ENCODE results near the gene CCSER1.
"Not testable (repeated sequence)": the region's sequence is repeated elsewhere in the genome, so short reads cannot be mapped to it uniquely, and the experiment has no call there.

The CCSER1 gene

GRCh38 chr4:91222014-91222413 lies 1094.8 kb downstream of the CCSER1 start:
- DNase-seq: no peak

- DNase-seq: no peak
Measured at GRCh38 chr4:91226867-91227266, 1099.7 kb downstream of the CCSER1 start.

- no peak for DNase-seq
Measured at GRCh38 chr4:91228659-91229058, 1101.5 kb downstream of the CCSER1 start.

- DNase-seq: no peak
Measured at GRCh38 chr4:91233164-91233563, 1106.0 kb downstream of the CCSER1 start.

GRCh38 chr4:91243132-91243531 lies 1115.9 kb downstream of the CCSER1 start:
- DNase-seq: no peak

- DNase-seq: no peak
Measured at GRCh38 chr4:91256043-91256442, 1128.8 kb downstream of the CCSER1 start.

- DNase-seq: no peak
Measured at GRCh38 chr4:91256751-91257150, 1129.6 kb downstream of the CCSER1 start.

GRCh38 chr4:91257721-91258120 lies 1130.5 kb downstream of the CCSER1 start:
- no peak for DNase-seq

- no peak for DNase-seq
Measured at GRCh38 chr4:91258326-91258725, 1131.1 kb downstream of the CCSER1 start.

GRCh38 chr4:91267543-91267942 lies 1140.3 kb downstream of the CCSER1 start:
- DNase-seq: no peak

- DNase-seq: not testable (repeated sequence)
Measured at GRCh38 chr4:91268481-91268880, 1141.3 kb downstream of the CCSER1 start.

GRCh38 chr4:91268913-91269312 lies 1141.7 kb downstream of the CCSER1 start:
- no peak for DNase-seq

- no peak for DNase-seq
Measured at GRCh38 chr4:91279899-91280298, 1152.7 kb downstream of the CCSER1 start.

- DNase-seq: no peak
Measured at GRCh38 chr4:91280551-91281290, 1153.5 kb downstream of the CCSER1 start.

GRCh38 chr4:91282217-91282616 lies 1155.0 kb downstream of the CCSER1 start:
- no peak for DNase-seq

- DNase-seq: no peak
Measured at GRCh38 chr4:91283726-91284230, 1156.6 kb downstream of the CCSER1 start.

GRCh38 chr4:91284480-91284879 lies 1157.3 kb downstream of the CCSER1 start:
- DNase-seq: no peak

- DNase-seq: no peak
Measured at GRCh38 chr4:91285487-91285886, 1158.3 kb downstream of the CCSER1 start.

GRCh38 chr4:91288702-91289311 lies 1161.6 kb downstream of the CCSER1 start:
- DNase-seq: no peak

GRCh38 chr4:91298156-91298700 lies 1171.0 kb downstream of the CCSER1 start:
- DNase-seq: no peak

GRCh38 chr4:91298824-91299223 lies 1171.6 kb downstream of the CCSER1 start:
- no peak for DNase-seq

GRCh38 chr4:91302120-91302519 lies 1174.9 kb downstream of the CCSER1 start:
- DNase-seq: no peak

GRCh38 chr4:91304292-91304691 lies 1177.1 kb downstream of the CCSER1 start:
- no peak for DNase-seq

GRCh38 chr4:91317434-91317833 lies 1190.2 kb downstream of the CCSER1 start:
- DNase-seq: no peak
